T-helper 1 cell treated with Interleukin-12 subunit alpha and Interleukin-12 subunit beta and Interleukin-4 antibody, amounts not matched to agents 30 μg/mL and 1 μg/mL, for 36 hours (primary cell): ENCODE data around the gene EIF2S1.
"Not testable (repeated sequence)": the region's sequence is repeated elsewhere in the genome, so short reads cannot be mapped to it uniquely, and the experiment has no call there.

Source experiments
- H3K27ac Mint-ChIP-seq: one replicate; pipeline ENCODE4 v1.8.0; 2021; ENCODE audit warnings: mild to moderate bottlenecking, mixed read lengths
- H3K27me3 Mint-ChIP-seq: one replicate; pipeline ENCODE4 v1.8.0; 2021; ENCODE audit warnings: low read depth, mixed read lengths
- H3K36me3 Mint-ChIP-seq: one replicate; pipeline ENCODE4 v1.8.0; 2021; ENCODE audit warnings: low read depth, mixed read lengths
- H3K4me1 Mint-ChIP-seq: one replicate; pipeline ENCODE4 v1.8.0; 2021; ENCODE audit warnings: low read depth, mixed read lengths
- H3K4me3 Mint-ChIP-seq: one replicate; pipeline ENCODE4 v1.8.0; 2021; ENCODE audit warnings: mild to moderate bottlenecking, moderate library complexity, mixed read lengths
- H3K9me3 Mint-ChIP-seq: one replicate; pipeline ENCODE4 v1.8.0; 2021; ENCODE audit warnings: mixed read lengths

EIF2S1 gene

DNA sequence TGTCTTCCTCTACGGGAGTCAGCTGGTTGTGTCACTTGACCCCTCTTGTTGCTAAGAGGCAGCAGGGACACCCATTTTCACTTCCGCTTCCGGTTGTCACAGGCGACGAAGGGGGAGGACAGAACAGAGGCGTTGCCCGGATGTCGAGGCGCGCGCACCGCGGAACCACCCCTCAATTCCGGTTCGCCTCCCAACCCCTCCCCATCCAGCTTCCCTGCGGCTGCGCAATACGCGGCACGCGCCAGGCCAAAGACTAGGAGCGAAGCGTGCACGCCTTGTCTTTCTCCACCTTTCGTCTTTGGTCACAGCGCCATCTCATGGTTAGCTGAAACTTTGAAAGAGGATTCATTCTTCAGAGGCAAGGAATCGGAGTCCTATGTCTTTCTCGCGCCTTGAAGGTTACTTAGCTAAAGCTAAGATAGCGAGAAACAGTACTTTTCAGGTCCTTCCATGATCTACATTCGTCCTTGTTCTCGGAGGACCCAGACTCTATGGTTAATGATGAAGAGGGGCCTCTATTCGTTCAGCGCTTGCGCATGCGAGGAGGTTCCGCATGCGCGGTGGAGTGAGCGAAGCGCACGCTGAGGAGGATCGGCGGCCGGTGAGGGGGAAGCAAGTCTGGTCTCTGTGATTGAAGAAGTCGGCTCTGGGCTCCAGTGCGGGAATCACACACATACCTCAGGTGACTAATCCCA is at the start of gene EIF2S1, which contains the start of gene ATP6V1D:
EIF2S1 (plus strand) TSS at position 554 of the 695 bp plus-strand sequence. CDS start 4,440 bp downstream, outside the sequence.
ATP6V1D (minus strand) TSS at position 30 of the 695 bp plus-strand sequence. CDS start 106 bp downstream, outside the sequence.
- Mint-ChIP-seq H3K36me3 (peaks cover 11% of the 10 kb centered on the region), H3K27ac (peak within 1 kb of the TSS; percentile 96), H3K27me3 (no peaks in the 10 kb centered on the region), H3K4me3 (peak within 1 kb of the TSS; percentile 97), H3K9me3 (no peaks in the 10 kb centered on the region), H3K4me1 (peaks cover 57% of the 10 kb centered on the region)

DNA sequence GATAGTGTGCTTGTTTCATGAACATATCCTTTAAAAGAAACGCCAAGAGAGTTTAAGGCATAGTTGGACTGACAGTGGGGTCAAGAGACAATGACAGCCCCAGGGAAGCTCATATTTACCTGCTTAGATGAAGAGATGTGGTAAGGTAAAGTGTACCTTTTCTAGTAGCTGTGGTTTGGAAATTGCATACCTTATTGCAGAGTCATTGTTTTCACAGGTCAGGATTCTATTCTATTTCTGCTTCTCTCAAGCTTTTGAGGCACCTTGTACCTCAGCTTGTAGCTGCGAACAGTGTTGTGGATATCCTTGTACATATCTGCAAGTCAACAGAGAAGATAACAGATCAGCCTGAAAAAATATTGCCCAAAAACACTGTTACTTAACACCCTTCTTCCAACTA is 48.3 kb upstream of the EIF2S1 start:
- H3K4me1 Mint-ChIP-seq: no peaks in the 10 kb centered on the region
- no peaks in the 10 kb centered on the region for H3K27me3 Mint-ChIP-seq
- H3K36me3 Mint-ChIP-seq: no peaks in the 10 kb centered on the region
- H3K27ac Mint-ChIP-seq: no peak overlapping the region
- H3K9me3 Mint-ChIP-seq: no peaks in the 10 kb centered on the region
- H3K4me3 Mint-ChIP-seq: no peak overlapping the region

- Mint-ChIP-seq H3K4me3 (no peak overlapping the region), H3K36me3 (no peaks in the 10 kb centered on the region), H3K9me3 (no peaks in the 10 kb centered on the region), H3K27ac (no peak overlapping the region), H3K27me3 (no peaks in the 10 kb centered on the region), H3K4me1 (no peaks in the 10 kb centered on the region)
These were observed 47.0 kb upstream of the EIF2S1 start for GRCh38 chr14:67313153-67313552.

DNA sequence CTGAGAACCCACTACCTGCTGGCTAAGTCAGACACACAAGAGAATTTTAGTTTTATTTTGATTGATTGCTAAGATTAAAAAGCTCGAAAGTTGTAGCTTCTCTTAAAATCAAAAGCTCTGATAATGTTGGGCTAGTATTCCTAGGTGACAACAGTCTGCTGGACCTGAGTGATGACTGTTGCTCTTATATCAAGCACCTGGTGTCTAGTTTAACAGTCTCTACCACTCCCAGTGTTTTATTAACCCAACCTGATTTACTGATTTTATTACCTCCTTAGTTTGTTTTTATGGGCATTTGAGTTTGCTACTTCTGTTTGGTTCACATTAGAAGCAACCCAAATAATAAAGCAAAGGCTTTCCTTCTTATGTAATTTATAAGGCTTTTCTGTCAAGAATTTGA is 42.3 kb upstream of the EIF2S1 start:
- Mint-ChIP-seq H3K36me3 (no peaks in the 10 kb centered on the region), H3K27me3 (no peaks in the 10 kb centered on the region), H3K27ac (no peak overlapping the region), H3K4me3 (no peak overlapping the region), H3K4me1 (no peaks in the 10 kb centered on the region), H3K9me3 (no peaks in the 10 kb centered on the region)

DNA sequence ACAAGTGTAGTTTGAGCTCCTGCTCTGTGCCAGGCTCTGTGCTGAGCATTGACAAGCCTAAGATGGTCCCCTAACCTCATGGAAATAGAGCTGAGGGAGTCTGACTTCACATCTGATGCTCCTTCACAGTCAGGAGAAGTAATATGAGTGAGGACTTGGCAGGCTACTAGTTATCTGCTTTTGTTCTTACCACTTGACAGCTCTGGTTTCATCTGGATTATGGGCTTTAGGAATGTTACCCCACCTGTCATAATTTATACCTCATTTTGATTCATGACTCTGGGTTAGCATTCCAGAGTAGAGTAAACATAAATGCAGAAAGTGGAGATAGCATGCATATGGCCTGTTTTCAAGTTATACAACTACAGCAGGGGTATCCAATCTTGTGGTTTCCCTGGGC is 41.0 kb upstream of the EIF2S1 start:
- no peaks in the 10 kb centered on the region for H3K36me3 Mint-ChIP-seq
- H3K27me3 Mint-ChIP-seq: no peaks in the 10 kb centered on the region
- H3K9me3 Mint-ChIP-seq: no peaks in the 10 kb centered on the region
- no peak overlapping the region for H3K27ac Mint-ChIP-seq
- no peak overlapping the region for H3K4me3 Mint-ChIP-seq
- H3K4me1 Mint-ChIP-seq: no peaks in the 10 kb centered on the region

- H3K36me3 Mint-ChIP-seq: peaks cover 32% of the 10 kb centered on the region
- H3K27ac Mint-ChIP-seq, H3K4me1 Mint-ChIP-seq, H3K9me3 Mint-ChIP-seq, H3K4me3 Mint-ChIP-seq, H3K27me3 Mint-ChIP-seq: not testable (repeated sequence)
These were observed 30.5 kb upstream of the EIF2S1 start for GRCh38 chr14:67329666-67330065.

- peaks cover 3% of the 10 kb centered on the region for H3K9me3 Mint-ChIP-seq
- no peak overlapping the region for H3K4me3 Mint-ChIP-seq
- H3K36me3 Mint-ChIP-seq: peaks cover 38% of the 10 kb centered on the region
- H3K4me1 Mint-ChIP-seq: no peaks in the 10 kb centered on the region
- no peak overlapping the region for H3K27ac Mint-ChIP-seq
- H3K27me3 Mint-ChIP-seq: no peaks in the 10 kb centered on the region
These were observed 28.6 kb upstream of the EIF2S1 start for GRCh38 chr14:67331368-67332125.

DNA sequence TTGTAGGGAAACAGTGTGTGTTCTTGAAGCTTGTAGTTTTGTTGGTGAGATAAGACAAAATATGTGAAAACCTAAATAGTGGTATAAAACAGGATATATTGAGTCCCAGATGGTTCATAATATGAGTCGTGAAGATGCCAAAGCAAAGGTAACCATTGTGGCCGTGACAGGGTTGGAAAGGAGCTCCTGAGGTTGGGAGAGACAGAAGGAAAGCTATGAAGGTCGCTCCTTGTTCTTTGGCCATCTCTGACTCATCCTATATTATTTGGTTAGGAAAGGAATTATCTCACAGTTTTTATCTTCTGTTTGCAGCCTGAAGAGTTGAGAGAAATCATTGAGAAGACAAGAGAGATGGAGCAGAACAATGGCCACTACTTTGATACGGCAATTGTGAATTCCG is 27.7 kb upstream of the EIF2S1 start:
- no peaks in the 10 kb centered on the region for H3K9me3 Mint-ChIP-seq
- H3K27me3 Mint-ChIP-seq: no peaks in the 10 kb centered on the region
- H3K4me1 Mint-ChIP-seq: no peaks in the 10 kb centered on the region
- peaks cover 35% of the 10 kb centered on the region for H3K36me3 Mint-ChIP-seq
- H3K4me3 Mint-ChIP-seq: no peak overlapping the region
- H3K27ac Mint-ChIP-seq: no peak overlapping the region

GRCh38 chr14:67335781-67336180 is 24.3 kb upstream of the EIF2S1 start:
- Mint-ChIP-seq H3K4me3 (no peak overlapping the region), H3K9me3 (no peaks in the 10 kb centered on the region), H3K4me1 (no peaks in the 10 kb centered on the region), H3K36me3 (peaks cover 36% of the 10 kb centered on the region), H3K27ac (no peak overlapping the region), H3K27me3 (no peaks in the 10 kb centered on the region)

- not testable (repeated sequence) for H3K4me1 Mint-ChIP-seq, H3K27me3 Mint-ChIP-seq, H3K9me3 Mint-ChIP-seq, H3K4me3 Mint-ChIP-seq, H3K27ac Mint-ChIP-seq
- H3K36me3 Mint-ChIP-seq: peaks cover 32% of the 10 kb centered on the region
These were observed 18.9 kb upstream of the EIF2S1 start for GRCh38 chr14:67341231-67341630.

GRCh38 chr14:67343601-67344230 is 16.4 kb upstream of the EIF2S1 start:
- H3K27ac Mint-ChIP-seq: no peak overlapping the region
- H3K4me3 Mint-ChIP-seq: no peak overlapping the region
- no peaks in the 10 kb centered on the region for H3K4me1 Mint-ChIP-seq
- no peaks in the 10 kb centered on the region for H3K27me3 Mint-ChIP-seq
- H3K36me3 Mint-ChIP-seq: peaks cover 25% of the 10 kb centered on the region
- no peaks in the 10 kb centered on the region for H3K9me3 Mint-ChIP-seq

GRCh38 chr14:67345583-67345982 is 14.5 kb upstream of the EIF2S1 start:
- no peaks in the 10 kb centered on the region for H3K9me3 Mint-ChIP-seq
- no peak overlapping the region for H3K27ac Mint-ChIP-seq
- no peaks in the 10 kb centered on the region for H3K4me1 Mint-ChIP-seq
- H3K27me3 Mint-ChIP-seq: no peaks in the 10 kb centered on the region
- no peak overlapping the region for H3K4me3 Mint-ChIP-seq
- peaks cover 26% of the 10 kb centered on the region for H3K36me3 Mint-ChIP-seq

- Mint-ChIP-seq H3K36me3 (peaks cover 21% of the 10 kb centered on the region), H3K27ac (no peak overlapping the region), H3K9me3 (no peaks in the 10 kb centered on the region), H3K4me1 (peaks cover 8% of the 10 kb centered on the region), H3K4me3 (no peak overlapping the region), H3K27me3 (no peaks in the 10 kb centered on the region)
These were observed 8.1 kb upstream of the EIF2S1 start for GRCh38 chr14:67352055-67352454.

- H3K4me3 Mint-ChIP-seq: peak overlapping the region; percentile 97
- peaks cover 41% of the 10 kb centered on the region for H3K4me1 Mint-ChIP-seq
- no peaks in the 10 kb centered on the region for H3K27me3 Mint-ChIP-seq
- peaks cover 7% of the 10 kb centered on the region for H3K36me3 Mint-ChIP-seq
- no peaks in the 10 kb centered on the region for H3K9me3 Mint-ChIP-seq
- H3K27ac Mint-ChIP-seq: no peak overlapping the region
These were observed 2.8 kb upstream of the EIF2S1 start for GRCh38 chr14:67357186-67357968.
